ENCODE data around the gene PTPRC.
"Not testable (repeated sequence)": the region's sequence is repeated elsewhere in the genome, so short reads cannot be mapped to it uniquely, and the experiment has no call there.

The PTPRC gene, protein sequence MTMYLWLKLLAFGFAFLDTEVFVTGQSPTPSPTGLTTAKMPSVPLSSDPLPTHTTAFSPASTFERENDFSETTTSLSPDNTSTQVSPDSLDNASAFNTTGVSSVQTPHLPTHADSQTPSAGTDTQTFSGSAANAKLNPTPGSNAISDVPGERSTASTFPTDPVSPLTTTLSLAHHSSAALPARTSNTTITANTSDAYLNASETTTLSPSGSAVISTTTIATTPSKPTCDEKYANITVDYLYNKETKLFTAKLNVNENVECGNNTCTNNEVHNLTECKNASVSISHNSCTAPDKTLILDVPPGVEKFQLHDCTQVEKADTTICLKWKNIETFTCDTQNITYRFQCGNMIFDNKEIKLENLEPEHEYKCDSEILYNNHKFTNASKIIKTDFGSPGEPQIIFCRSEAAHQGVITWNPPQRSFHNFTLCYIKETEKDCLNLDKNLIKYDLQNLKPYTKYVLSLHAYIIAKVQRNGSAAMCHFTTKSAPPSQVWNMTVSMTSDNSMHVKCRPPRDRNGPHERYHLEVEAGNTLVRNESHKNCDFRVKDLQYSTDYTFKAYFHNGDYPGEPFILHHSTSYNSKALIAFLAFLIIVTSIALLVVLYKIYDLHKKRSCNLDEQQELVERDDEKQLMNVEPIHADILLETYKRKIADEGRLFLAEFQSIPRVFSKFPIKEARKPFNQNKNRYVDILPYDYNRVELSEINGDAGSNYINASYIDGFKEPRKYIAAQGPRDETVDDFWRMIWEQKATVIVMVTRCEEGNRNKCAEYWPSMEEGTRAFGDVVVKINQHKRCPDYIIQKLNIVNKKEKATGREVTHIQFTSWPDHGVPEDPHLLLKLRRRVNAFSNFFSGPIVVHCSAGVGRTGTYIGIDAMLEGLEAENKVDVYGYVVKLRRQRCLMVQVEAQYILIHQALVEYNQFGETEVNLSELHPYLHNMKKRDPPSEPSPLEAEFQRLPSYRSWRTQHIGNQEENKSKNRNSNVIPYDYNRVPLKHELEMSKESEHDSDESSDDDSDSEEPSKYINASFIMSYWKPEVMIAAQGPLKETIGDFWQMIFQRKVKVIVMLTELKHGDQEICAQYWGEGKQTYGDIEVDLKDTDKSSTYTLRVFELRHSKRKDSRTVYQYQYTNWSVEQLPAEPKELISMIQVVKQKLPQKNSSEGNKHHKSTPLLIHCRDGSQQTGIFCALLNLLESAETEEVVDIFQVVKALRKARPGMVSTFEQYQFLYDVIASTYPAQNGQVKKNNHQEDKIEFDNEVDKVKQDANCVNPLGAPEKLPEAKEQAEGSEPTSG (N-terminal part only)

GRCh38 chr1:198638894-198639635 is at the start of gene PTPRC:
Gene PTPRC (plus strand): TSS chr1:198639040. CDS start chr1:198639269, 229 bp downstream.
- FAIRE-seq = no peak

GRCh38 chr1:198590454-198590853 is 48.4 kb upstream of the PTPRC start:
- FAIRE-seq = no peak

DNA sequence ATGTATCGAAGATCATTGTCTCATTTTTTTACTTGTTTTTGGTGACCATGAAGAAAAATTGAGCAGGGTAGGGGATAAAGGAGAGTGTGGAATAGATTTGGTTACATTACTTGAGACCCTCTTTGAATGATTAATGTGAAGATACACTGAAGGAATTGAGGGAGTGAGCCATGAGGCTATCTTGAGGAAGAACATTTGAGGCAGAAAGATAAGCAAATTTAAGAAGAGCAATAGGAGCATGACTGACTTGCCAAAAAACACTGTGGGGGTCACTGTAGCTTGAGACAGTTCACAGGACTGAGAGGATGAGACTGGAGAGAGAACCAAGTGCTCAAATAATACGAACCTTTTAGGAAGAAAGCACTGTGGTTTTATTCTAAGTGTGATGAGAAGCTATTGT is 43.1 kb upstream of the PTPRC start:
- FAIRE-seq = no peak

DNA sequence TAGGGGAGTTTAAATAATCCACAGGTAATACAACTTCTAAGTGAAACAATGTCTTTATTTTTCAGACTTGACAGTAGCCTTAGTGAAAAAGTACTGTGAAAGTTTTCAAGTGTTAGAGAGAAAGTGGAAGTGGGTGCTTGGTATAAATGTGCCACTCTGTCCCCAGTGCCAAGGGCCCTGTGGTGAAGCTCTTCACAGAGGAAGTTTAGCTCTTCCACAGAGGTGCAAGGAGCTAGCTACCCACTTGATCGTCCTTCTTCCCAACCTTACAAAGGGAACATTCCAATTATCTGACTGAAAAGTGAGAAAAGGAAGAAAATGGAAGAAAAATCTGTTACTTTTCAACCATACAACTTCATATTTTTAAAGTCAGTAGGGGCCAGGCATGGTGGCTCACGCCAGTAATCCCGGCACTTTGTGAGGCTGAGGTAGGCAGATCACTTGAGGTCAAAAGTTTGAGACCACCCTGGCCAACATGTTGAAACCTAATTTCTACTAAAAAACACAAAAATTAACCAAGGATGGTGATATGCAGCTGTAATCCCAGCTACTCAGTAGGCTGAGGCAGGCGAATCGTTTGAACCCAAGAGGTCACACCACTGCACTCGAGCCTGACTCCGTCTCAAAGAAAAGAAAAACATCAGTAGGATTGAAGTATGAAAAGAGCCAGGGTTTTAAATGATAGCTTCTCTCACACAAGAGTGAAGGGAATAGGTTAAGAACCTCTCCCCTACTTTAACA is 41.0 kb upstream of the PTPRC start:
- FAIRE-seq = no peak

- FAIRE-seq = no peak
These were observed 40.0 kb upstream of the PTPRC start for GRCh38 chr1:198598796-198599321.

DNA sequence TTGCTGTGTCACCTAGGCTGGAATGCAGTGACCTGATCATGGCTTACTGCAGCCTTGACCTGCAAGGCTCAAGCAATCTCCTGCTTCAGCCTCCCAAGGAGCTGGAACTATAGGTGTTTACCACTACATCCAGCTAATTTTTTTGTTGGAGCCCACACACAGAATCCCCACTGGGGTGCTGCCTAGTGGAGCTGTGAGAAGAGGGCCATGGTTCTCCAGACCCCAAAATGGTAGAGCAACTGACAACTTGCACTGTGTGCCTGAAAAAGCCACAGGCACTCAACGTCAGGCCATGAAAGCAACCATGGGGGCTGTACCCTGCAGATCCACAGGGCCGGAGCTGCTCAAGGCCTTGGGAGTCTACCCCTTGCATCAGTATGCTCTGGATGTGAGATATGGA is 39.1 kb upstream of the PTPRC start:
- no peak for FAIRE-seq

DNA sequence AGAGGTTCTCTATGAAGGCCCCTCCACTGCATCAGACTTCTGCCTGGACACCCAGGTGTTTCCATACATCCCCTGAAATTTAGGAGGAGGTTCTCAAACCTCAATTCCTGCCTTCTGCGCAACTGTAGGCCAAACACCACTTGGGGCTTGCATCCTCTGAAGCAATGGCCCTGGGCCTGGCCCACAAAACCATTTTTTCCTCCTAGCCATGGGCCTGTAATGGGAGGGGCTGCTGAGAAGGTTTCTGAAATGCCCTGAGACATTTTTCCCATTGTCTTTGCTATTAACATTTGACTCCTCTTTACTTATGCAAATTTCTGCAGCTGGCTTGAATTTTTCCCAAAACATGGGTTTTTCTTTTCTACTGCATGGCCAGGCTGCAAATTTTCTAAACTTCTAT is 37.9 kb upstream of the PTPRC start:
- FAIRE-seq = no peak

- FAIRE-seq = not testable (repeated sequence)
These were observed 37.5 kb upstream of the PTPRC start for GRCh38 chr1:198601310-198601709.

GRCh38 chr1:198601936-198602889 is 36.6 kb upstream of the PTPRC start:
- FAIRE-seq = no peak

GRCh38 chr1:198604975-198605374 is 33.9 kb upstream of the PTPRC start:
- FAIRE-seq = no peak

GRCh38 chr1:198605406-198605805 is 33.4 kb upstream of the PTPRC start:
- no peak for FAIRE-seq

- no peak for FAIRE-seq
These were observed 32.8 kb upstream of the PTPRC start for GRCh38 chr1:198606020-198606438.

GRCh38 chr1:198607714-198608113 is 31.1 kb upstream of the PTPRC start:
- no peak for FAIRE-seq

DNA sequence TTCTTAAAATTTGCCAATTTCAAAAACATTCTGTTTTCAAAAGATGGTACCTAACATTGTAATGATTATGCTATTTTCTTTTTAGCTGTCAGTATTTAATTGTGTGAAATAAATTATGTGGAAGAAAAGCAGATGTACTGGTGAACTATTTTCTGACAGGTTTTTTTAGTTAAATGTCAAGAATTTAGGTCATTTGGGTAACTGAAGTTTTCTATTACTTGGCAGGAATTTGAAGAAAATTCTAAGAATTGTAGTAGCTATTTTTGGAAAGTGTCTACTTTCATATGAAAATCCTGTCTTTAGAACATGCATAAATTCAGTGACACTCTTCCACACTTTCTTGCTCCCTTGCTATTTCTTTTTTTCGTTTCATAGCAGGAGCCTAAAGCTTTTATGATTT is 28.5 kb upstream of the PTPRC start:
- FAIRE-seq = no peak

DNA sequence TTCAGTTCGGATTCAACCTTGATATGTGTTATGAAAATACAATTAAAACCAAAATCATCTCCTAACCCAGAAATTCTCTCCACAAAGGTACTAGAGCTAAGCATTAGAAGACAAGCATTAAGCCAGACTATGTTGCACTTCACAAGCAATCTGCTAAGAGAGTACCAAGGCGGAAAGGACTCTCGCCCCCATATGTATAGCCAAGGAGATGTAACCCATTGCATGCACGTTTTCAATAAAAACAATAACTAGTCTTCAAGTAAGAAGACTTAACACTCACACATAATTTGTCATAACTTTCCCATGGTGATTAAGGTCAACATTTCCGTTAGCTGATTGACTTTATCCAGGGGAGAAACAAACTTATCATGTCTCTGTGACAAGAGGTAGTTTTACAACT is 27.6 kb upstream of the PTPRC start:
- FAIRE-seq = no peak

- peak; percentile 5 for FAIRE-seq
These were observed 26.2 kb upstream of the PTPRC start for GRCh38 chr1:198612471-198613260.

DNA sequence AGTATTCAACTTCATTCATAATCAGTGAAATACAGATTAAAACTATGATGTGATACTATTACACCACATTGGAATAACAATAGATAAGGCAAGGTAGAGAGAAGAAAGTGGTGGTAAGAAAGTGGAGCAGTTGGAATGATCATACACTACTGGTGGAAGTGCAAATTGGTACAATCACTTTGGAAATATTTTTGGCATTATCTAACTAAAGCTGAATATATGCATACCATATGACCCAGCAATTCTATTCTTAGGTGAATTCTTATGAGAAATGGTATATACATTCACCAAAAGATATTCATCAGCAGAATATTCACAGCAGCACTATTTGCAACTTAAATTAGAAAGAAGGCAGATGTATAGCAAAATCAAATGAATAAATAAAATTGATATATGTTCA is 21.4 kb upstream of the PTPRC start:
- no peak for FAIRE-seq

DNA sequence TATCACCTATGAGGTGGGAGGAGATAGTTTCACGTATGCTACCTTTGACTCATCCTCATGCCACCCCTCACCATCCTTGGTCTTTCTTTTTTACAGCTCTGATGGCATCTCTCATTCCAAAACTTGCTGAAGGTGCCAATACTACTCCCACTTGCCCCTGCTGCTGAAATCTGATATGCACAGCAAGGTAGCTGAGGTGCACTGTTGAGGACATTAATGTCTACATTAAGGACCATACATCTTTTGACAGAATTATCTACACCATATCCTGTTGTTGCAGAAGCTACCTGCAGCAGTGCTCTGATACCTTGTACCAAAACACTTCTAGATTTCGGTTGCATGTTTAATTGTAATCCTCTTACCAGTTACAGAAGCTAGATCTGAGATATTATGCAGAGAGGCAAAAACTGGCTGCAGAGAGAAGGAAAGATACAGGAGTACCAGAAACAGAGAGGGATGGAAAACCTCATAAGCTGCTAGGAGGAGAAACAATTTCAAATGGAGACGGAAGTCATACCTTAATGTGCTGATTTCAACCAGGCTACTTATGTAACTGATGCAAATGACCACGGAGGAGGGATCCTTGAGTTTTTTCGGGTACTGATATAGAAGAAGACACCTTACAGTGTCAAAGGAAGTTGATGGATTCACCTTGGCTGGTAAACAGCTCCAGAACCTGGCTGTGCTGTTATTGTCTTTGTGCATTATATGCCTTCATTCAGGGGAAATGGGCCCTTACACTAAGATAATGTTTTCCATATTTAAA is 19.3 kb upstream of the PTPRC start:
- no peak for FAIRE-seq
